AG09309 (cell line): ENCODE measurements around the gene HEG1.

Experiments used
- DNase-seq: peaks from one replicate; pipeline ENCODE4 v3.0.0-alpha.2; 2010; ENCODE audit warnings: low read depth
- H3K4me3 ChIP-seq: 2 replicates; pipeline ENCODE4 v1.5.1; 2011; ENCODE audit warnings: mild to moderate bottlenecking, low read depth, low read length, moderate library complexity; ENCODE audit not compliant: control insufficient read depth
- CTCF ChIP-seq: IDR thresholded peaks from 2 replicates; pipeline ENCODE4 v1.5.1; 2011; ENCODE audit warnings: mild to moderate bottlenecking, low read depth, low read length, inconsistent platforms; ENCODE audit not compliant: insufficient read depth, control insufficient read depth; ENCODE audit errors: missing control alignments

The HEG1 gene

GRCh38 chr3:125055913-125056745 lies at the start of gene HEG1:
TSS of gene HEG1 (minus strand) at chr3:125055997. CDS start at chr3:125055890, 107 bp downstream.
- DNase-seq = peak; percentile 24
- peak within 1 kb of the TSS; percentile 59 for H3K4me3 ChIP-seq
- no peak for TF ChIP-seq CTCF

GRCh38 chr3:125105116-125105515 lies 49.3 kb upstream of the HEG1 start:
- TF ChIP-seq CTCF = no peak
- no peak overlapping the region for H3K4me3 ChIP-seq
- no peak for DNase-seq

- no peak for TF ChIP-seq CTCF
- no peak for DNase-seq
- H3K4me3 ChIP-seq = no peak overlapping the region
Measured at GRCh38 chr3:125104639-125105038, 48.8 kb upstream of the HEG1 start.

GRCh38 chr3:125103406-125103805 lies 47.6 kb upstream of the HEG1 start:
- no peak for DNase-seq
- no peak overlapping the region for H3K4me3 ChIP-seq
- TF ChIP-seq CTCF = no peak

GRCh38 chr3:125102470-125102869 lies 46.7 kb upstream of the HEG1 start:
- no peak for DNase-seq
- TF ChIP-seq CTCF = no peak
- H3K4me3 ChIP-seq = no peak overlapping the region

- H3K4me3 ChIP-seq = no peak overlapping the region
- no peak for DNase-seq
- TF ChIP-seq CTCF = no peak
Measured at GRCh38 chr3:125098611-125099291, 43.0 kb upstream of the HEG1 start.

GRCh38 chr3:125090649-125091048 lies 34.9 kb upstream of the HEG1 start:
- H3K4me3 ChIP-seq = no peak overlapping the region
- DNase-seq = no peak
- no peak for TF ChIP-seq CTCF
